ENCODE measurements around the gene PPP2R5C.
"Not testable (repeated sequence)": the region's sequence is repeated elsewhere in the genome, so short reads cannot be mapped to it uniquely, and the experiment has no call there.

PPP2R5C gene

GRCh38 chr14:101727611-101728366 is 33.7 kb upstream of the PPP2R5C start:
- no peak for DNase-seq (ENCODE audit: low spot score)

GRCh38 chr14:101728367-101728742 is 33.2 kb upstream of the PPP2R5C start:
- no peak for DNase-seq (ENCODE audit: low spot score)

- no peak for DNase-seq (ENCODE audit: low spot score)
Measured at GRCh38 chr14:101729382-101729781, 32.1 kb upstream of the PPP2R5C start.

GRCh38 chr14:101730157-101730556 is 31.4 kb upstream of the PPP2R5C start:
- DNase-seq (ENCODE audit: low spot score) = not testable (repeated sequence)

- DNase-seq (ENCODE audit: low spot score) = no peak
Measured at GRCh38 chr14:101730626-101731186, 30.8 kb upstream of the PPP2R5C start.

GRCh38 chr14:101731187-101732080 is 30.1 kb upstream of the PPP2R5C start:
- peak; percentile 78 for DNase-seq (ENCODE audit: low spot score)

GRCh38 chr14:101732118-101732517 is 29.4 kb upstream of the PPP2R5C start:
- no peak for DNase-seq (ENCODE audit: low spot score)

- DNase-seq (ENCODE audit: low spot score) = no peak
Measured at GRCh38 chr14:101733211-101733610, 28.3 kb upstream of the PPP2R5C start.

- no peak for DNase-seq (ENCODE audit: low spot score)
Measured at GRCh38 chr14:101734246-101734847, 27.2 kb upstream of the PPP2R5C start.

DNA sequence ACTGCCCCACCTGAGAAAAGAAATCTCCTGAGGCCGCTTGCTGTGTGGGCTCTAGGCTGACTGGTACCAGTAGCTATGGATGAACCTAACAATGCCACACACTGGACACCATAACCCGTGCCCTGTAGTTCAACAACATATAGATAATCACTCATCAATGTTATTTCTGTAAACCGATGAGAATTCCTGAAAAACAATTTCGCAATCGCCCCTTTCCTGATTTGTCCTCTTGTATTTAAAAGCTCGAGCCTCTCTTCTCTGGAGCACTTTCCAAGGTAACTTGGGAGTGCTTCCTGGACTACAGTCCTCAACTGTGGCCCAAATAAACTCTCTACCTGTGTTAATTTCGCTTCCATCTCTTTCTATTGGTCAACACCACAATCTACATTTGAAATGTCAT is 26.1 kb upstream of the PPP2R5C start:
- DNase-seq (ENCODE audit: low spot score) = no peak

DNA sequence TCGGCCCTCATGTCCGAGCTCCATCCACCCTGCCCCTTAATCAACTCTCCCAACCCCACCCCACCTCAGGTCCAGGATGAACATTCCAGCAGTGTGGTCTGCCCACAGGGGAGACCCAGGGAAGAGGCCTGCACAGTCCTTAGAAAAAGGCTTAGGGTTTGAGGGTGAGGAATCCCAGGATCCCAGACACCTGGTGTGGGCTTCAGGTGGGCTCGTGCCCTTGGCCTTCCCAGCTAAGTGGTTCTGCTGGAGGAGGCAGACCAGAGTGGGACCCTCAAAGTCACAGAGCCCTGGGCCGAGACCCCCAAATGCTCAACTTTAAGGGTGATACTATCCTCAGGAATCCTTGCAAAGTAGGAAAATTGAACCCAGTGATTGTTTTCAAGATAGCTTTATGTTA is 25.4 kb upstream of the PPP2R5C start:
- no peak for DNase-seq (ENCODE audit: low spot score)

GRCh38 chr14:101736585-101736984 is 24.9 kb upstream of the PPP2R5C start:
- no peak for DNase-seq (ENCODE audit: low spot score)

- DNase-seq (ENCODE audit: low spot score) = no peak
Measured at GRCh38 chr14:101737414-101738339, 23.8 kb upstream of the PPP2R5C start.

DNA sequence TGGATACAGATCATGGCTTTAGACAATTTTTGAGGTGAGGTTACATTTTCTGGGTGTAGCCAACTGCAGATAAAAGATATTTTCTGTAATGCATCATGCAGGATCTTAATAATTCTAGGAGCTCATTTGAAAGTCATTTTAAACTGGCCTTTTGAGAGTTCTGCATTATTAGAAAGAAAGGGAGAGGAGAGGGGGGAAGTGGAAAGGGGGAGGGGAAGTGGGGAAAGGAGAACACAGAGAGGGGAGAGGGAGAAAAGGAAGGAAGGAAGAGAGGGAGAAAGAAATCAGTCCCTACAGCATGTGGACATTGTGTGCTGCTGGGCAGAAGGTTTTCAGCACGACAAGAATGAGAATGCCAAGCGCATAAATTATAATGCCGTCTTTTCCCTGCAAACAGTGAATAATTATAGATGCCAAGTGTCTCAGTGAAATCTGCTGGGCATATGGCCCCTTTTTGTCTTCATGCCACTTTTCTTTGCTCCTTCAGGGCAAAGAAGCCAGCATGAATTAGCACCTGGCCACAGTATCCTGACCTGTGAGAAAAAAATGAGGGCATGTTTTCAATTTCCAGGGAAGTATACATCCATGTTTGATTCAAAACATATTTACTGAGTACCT is 22.7 kb upstream of the PPP2R5C start:
- no peak for DNase-seq (ENCODE audit: low spot score)

- DNase-seq (ENCODE audit: low spot score) = no peak
Measured at GRCh38 chr14:101739446-101740141, 21.9 kb upstream of the PPP2R5C start.

DNA sequence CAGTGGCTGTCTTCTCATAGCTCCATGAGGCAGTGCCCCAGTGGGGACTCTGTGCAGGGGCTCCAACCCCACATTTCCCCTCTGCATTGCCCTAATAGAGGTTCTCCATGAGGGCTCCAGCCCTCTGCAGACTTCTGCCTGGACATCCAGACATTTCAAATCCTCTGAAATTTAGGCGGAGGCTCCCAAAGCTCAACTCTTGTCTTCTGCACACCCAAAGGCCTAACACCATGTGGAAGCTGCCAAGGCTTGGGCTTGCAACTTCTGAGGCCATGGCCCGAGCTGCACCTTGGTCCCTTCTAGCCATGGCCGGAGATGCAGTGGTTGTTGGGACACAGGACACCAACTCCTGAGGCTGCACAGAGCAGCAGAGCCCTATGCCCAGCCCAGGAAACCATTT is 20.5 kb upstream of the PPP2R5C start:
- no peak for DNase-seq (ENCODE audit: low spot score)

DNA sequence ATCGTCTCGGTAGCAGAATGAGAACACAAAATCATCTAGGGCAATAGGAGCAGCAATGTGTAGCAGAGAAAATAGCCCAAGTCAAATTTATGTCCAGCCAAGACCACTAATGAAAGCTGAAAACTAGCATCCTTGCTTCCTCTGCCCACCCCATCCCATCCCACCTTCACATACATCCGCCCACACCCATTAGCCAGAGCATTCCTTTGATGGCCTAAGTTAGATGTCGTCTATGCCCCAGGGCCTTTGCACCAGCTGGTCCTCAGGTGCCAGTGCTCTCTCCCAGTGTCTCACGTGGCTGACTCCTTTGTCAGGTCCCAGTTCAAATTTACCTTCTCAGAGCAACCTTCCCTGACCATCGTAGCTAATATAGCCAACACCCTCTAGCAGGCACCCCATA is 17.8 kb upstream of the PPP2R5C start:
- no peak for DNase-seq (ENCODE audit: low spot score)

DNA sequence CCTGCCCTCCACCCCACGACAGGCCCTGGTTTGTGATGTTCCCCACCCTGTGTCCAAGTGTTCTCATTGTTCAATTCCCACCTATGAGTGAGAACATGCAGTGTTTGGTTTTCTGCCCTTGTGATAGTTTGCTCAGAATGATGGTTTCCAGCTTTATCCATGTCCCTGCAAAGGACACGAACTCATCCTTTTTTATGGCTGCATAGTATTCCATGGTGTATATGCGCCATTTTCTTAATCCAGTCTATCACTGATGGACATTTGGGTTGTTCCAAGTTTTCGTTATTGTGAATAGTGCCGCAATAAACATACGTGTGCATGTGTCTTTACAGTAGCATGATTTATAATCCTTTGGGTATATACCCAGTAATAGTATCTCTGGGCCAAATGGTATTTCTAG is 17.1 kb upstream of the PPP2R5C start:
- DNase-seq (ENCODE audit: low spot score) = not testable (repeated sequence)

GRCh38 chr14:101749756-101750155 is 11.8 kb upstream of the PPP2R5C start:
- DNase-seq (ENCODE audit: low spot score) = not testable (repeated sequence)

DNA sequence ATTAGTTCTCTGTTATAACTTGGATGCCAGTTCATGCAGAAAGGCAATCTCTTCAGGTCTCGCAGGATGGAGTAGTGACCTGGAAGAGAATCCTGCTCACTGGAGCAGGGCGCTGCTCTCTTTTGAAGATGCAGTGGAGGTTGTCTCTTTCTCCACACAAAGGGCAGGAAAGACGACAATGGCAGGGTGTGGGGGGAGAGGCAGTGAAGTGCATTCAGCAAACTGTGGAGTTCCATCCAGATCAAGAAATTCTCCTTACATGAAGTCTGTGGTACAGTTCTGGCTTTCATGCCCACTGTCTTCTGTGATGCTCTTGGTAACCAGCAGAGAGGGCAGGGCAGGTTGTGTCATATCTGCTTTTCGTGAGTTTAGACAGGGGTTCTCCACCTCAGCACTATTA is 6.6 kb upstream of the PPP2R5C start:
- no peak for DNase-seq (ENCODE audit: low spot score)

All from AG20443 (cell line).